Measurements from ENCODE around the gene RELCH.

Gene RELCH

GRCh38 chr18:62323483-62324180 is 136.6 kb downstream of the RELCH start:
- Histone ChIP-seq H3K36me3 (no peaks in the 10 kb centered on the region), H3K4me1 (no peaks in the 10 kb centered on the region), H3K27me3 (peaks cover 27% of the 10 kb centered on the region), H3K4me3 (ENCODE audit: low read depth, low read length) (no peak overlapping the region), H3K9me3 (no peaks in the 10 kb centered on the region)
- TF ChIP-seq CTCF (IDR thresholded peaks at IDR 0.05; ENCODE audit: low read depth, low read length): no peak
- no peak for DNase-seq

GRCh38 chr18:62324181-62324828 is 137.2 kb downstream of the RELCH start:
- Histone ChIP-seq H3K27me3 (peaks cover 27% of the 10 kb centered on the region), H3K36me3 (no peaks in the 10 kb centered on the region), H3K9me3 (no peaks in the 10 kb centered on the region), H3K4me1 (no peaks in the 10 kb centered on the region), H3K4me3 (ENCODE audit: low read depth, low read length) (no peak overlapping the region)
- no peak for DNase-seq
- TF ChIP-seq CTCF (IDR thresholded peaks at IDR 0.05; ENCODE audit: low read depth, low read length): no peak

- Histone ChIP-seq H3K36me3 (no peaks in the 10 kb centered on the region), H3K27me3 (peaks cover 27% of the 10 kb centered on the region), H3K4me3 (ENCODE audit: low read depth, low read length) (no peak within 1 kb of the TSS), H3K9me3 (no peaks in the 10 kb centered on the region), H3K4me1 (no peaks in the 10 kb centered on the region)
- TF ChIP-seq CTCF (IDR thresholded peaks at IDR 0.05; ENCODE audit: low read depth, low read length): no peak
- no peak for DNase-seq
Observed at GRCh38 chr18:62324917-62325805, 138.1 kb downstream of the RELCH start, which contains the start of gene TNFRSF11A. Gene TNFRSF11A, plus strand, starts transcription at chr18:62325310. Its CDS starts 43 bp downstream, at chr18:62325353.

GRCh38 chr18:62325806-62326645 is 139.0 kb downstream of the RELCH start:
- no peak overlapping the region for H3K4me3 ChIP-seq (ENCODE audit: low read depth, low read length)
- DNase-seq: no peak

More at GRCh38 chr18:62325806-62326645, 139.0 kb downstream of the RELCH start:
- no peaks in the 10 kb centered on the region for H3K4me1 ChIP-seq
- TF ChIP-seq CTCF (IDR thresholded peaks at IDR 0.05; ENCODE audit: low read depth, low read length): no peak
- H3K36me3 ChIP-seq: no peaks in the 10 kb centered on the region
- no peaks in the 10 kb centered on the region for H3K9me3 ChIP-seq
- H3K27me3 ChIP-seq: peaks cover 27% of the 10 kb centered on the region

Data from BE2C (cell line).